GM18873 (cell line): Measurements from ENCODE around the gene GSC2.

Experiments
- ATAC-seq: cut with Tn5 transposase; IDR thresholded peaks from one replicate; pipeline ENCODE4 v1.9.1; 2021; ENCODE audit warnings: mild to moderate bottlenecking, moderate library complexity, moderate number of reproducible peaks; ENCODE audit not compliant: unreplicated experiment, low FRiP score

Gene GSC2

GRCh38 chr22:19178657-19179496 lies 28.8 kb upstream of the GSC2 start, which contains the start of gene SLC25A1:
Gene SLC25A1 (minus strand): TSS chr22:19178736. CDS start chr22:19178673, 63 bp downstream.
- no peak for ATAC-seq

- no peak for ATAC-seq
Measured at GRCh38 chr22:19178065-19178656, 28.1 kb upstream of the GSC2 start.

DNA sequence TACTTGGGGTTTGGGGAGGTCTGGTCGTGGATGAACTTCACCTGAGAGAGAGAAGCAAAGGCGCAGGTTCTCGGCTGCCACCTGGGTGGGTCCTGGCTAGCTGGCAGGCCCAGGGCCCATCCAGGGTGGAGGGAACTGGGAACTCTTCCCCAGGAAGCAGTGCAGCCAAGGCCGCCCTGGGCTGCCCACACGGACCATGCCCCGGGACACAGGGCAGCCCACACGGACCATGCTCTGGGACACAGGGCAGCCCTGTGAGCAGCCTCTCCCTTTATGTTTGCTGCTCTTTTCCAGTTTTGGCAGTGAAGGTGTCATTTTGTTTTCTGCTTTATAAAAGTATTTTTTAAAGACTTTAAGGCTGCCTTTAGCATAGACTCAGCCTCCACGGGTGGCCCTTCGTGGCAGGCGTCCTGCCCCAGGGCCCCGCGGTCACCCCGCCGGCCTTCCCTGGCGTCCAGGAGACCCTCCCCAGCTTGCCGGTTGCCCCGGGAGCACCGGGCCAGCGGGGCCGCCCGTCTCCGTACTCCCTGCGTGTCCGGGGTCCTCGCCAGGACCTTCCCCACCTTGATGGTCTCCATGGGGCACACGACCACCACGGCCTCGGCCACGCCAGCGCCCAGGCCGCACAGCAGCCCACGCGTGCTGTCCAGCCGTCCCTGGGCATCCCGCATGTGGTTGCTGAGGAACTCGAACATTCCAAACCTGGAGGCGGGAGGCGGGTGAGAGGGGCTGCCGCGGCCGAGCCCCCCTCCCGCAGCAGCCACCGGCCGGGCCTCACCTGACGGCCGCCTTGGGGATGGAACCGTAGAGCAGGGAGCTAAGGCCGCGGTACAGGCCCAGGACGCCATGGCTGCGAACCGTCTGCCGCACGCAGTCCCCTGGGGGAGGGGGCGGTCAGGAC lies 27.3 kb upstream of the GSC2 start:
- ATAC-seq, result no peak

GRCh38 chr22:19176732-19177131 lies 26.6 kb upstream of the GSC2 start:
- no peak for ATAC-seq

GRCh38 chr22:19176175-19176643 lies 26.1 kb upstream of the GSC2 start:
- ATAC-seq, result no peak

GRCh38 chr22:19175602-19176174 lies 25.6 kb upstream of the GSC2 start:
- ATAC-seq, result no peak

- no peak for ATAC-seq
Measured at GRCh38 chr22:19175026-19175601, 25.0 kb upstream of the GSC2 start.

DNA sequence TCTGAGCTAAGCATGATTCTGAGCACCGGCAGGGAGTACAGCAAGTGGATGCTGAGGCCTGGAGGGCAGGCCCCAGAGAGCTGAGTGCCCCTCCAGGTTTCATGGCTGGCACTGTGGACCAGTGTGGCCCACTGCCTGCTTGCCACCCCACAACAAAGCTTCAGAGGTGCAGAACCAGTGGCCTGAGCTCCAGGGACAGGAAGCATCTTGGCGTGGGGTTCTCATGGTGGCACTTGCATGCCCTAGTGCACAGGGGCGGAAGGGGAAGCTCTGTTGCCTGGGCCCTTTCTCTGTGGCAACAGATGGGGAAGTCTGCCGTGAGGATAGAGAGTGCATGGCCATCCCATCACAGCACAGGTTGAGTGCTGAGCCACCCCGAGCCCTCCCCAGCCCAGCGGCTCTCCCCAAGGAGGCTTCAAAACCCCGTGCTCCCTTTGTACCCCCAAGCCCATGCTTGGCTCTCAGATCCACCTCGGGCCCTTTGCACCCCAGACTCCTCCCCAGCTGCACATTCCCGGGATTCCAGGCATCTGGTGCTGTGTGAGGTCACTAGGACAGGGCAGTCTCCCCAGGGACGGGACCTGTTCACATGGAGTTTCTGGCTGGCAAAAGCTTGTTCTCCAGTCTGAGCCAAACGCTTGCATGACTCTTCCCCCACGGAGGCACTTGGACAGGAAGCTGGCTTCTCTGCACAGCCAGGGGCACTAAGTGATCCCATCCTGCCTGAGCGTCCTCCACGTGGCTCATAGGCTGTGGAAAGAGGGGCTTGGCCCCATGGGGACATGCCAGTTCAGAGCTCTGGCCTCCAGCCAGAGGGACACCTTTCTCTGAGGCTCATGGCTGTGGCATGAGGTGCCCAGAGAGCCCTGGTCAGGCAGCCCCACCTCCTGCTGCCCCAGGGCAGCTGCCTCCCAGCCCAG lies 24.3 kb upstream of the GSC2 start:
- no peak for ATAC-seq

DNA sequence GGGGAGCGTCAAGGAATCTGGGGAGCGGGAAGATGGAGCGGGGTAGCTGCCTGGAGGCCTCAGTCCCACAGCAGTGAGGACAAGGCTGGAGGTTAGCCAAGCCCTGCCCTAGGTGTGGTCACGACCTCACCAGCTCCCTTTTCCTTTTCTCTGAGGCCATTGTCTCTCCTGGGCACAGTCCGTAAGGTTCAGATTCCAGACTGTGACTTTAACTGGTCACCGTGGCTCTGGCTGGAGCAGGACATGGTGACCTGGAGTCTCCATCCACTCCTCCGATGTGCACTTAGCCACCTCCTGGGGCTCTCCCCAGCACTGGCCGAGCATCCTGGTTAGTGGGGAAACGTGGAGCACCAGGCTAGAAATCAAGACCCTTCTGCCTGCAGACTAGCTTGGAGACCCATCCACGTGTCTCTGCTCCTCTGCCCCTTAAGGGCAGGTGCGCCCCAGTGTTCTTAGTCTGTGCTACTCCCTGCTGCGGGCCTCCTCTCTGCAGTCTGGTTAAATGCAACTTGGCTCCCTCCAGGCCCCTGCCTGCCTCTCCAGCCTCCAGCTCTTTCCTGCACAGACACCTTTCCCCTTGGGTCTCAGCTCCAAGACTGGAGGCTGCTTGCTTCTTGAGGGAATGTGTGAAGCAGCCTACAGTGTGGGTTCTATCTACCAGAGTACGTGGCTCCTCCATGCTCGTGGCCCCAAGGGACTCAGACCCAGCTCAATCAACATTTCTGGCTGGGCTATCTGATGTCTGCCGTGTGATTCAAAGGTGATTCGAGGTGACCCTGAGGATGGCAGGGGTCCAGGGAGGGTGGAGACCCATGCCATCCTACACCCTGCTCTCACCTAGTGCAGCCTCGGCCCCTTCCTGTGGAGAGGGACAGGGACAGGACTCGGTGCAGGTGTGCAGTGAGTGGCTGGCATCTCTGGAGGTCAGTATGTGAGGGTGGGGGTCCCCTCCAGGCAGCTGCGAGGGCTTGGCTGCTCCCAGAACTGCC lies 23.2 kb upstream of the GSC2 start:
- ATAC-seq, result no peak

- no peak for ATAC-seq
Measured at GRCh38 chr22:19172213-19173046, 22.3 kb upstream of the GSC2 start.

- no peak for ATAC-seq
Measured at GRCh38 chr22:19169947-19170318, 19.8 kb upstream of the GSC2 start.

GRCh38 chr22:19169002-19169946 lies 19.2 kb upstream of the GSC2 start:
- no peak for ATAC-seq

DNA sequence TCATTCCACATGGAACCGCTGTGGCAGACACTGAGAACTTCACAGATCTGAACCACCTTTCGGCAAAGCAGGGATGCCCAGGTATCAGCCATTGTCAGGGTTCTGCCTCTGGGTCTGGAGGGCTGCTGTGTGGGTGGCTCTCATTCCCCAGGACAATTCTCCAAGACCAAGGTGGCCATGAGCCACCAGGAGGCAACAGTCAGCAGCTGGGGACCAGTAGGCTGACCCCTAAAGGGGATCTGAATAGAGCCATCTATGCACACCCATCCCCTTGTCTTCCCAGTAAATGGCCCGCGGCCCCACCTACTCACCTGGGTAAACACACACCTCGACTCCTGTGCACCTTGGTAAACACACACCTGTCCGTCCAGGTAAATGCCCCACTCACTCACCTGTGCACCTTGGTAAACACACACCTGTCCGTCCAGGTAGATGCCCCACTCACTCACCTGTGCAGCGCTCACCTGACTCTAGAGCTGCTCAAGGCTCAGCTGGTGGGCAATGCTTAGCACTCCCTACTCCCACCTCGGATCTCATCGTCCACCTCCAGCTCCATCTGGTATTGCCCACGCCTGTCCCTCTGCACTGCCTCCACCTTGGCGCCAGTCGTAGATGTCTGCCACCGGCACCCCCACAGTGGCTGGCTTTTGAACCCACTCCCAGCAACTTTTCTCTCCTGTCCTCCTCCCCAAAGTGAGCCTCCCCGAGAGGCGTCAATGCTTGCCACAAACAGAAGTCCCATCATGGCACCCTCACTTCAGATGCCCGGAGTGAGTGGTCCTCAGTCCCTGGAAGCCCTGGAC lies 18.2 kb upstream of the GSC2 start:
- no peak for ATAC-seq

DNA sequence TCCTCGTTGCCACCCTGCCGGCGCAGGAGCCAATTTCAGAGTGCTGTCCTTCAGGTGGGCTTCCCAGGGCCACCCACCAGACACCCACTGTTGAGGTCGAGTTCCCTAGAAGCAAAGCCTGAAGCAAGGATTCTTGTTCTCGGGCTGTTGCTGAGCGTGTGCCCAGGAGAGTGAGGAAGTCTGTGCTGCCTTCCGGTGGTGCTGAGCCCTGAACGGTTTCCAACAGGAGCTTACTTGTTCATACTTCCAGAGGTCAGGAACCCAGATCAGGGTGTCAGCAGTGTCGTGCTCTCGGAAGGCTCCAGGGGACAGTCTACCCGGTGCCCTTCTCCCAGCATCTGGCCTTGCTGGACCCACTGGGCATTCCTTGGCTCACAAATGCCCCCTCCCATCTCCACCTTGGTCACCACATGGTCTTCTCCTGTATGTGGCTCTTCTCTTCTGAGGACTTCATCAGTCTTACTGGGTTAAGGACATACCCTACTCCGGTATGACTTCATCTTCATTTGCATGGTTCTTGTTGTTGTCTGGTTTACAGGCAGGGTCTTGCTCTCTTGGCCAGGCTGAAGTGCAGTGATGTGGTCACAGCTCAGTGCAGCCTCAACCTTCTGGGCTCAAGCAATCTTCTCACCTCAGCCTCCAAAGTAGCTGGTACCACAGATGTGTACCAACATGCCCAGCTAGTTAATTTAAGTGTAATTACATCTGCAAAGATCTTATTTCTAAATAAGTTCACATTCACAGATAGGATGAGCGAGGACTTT lies 17.2 kb upstream of the GSC2 start:
- ATAC-seq, result no peak

DNA sequence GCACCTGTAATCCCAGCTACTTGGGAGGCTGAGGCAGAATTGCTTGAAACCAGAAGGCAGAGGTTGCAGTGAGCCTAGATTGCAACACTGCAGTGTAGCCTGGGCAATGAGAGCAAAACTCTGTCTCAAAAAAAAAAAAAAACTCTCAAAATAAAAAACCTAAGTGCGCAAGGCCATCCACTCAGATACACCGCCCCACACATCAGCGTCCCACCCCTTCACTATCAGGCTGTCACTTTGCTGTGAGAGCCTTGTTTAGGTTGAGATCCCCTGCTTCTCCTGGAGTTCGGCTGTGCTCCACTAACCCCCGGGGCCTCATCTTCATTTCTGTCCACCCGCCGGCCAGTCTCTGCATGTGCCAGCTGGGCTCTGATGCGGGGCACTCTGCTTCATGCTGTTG lies 16.3 kb upstream of the GSC2 start:
- no peak for ATAC-seq
